HepG2 (cell line): ENCODE data around the gene YWHAB. TPM values are rescaled to one million over a fixed set of nuclear protein-coding genes. Genes with fewer than 3 reads are reported as not detected.

Source experiments
- BORCS8-MEF2B ChIP-seq: sonication (generic); formaldehyde crosslinking; IDR thresholded peaks from 2 replicates; pipeline ENCODE4 v1.8.0; 2022; ENCODE audit warnings: mild to moderate bottlenecking, missing genetic modification reagents
- CEBPG ChIP-seq: IDR thresholded peaks from 2 replicates; pipeline ENCODE4 v1.6.1; 2016
- FLYWCH1 ChIP-seq: sonication (generic); formaldehyde crosslinking; IDR thresholded peaks from 2 replicates; pipeline ENCODE4 v1.8.1; 2023; ENCODE audit warnings: mild to moderate bottlenecking, missing genetic modification reagents
- HOMEZ ChIP-seq: IDR thresholded peaks from 2 replicates; pipeline ENCODE4 v1.6.1; 2016; ENCODE audit warnings: low read depth
- IRF2 ChIP-seq: IDR thresholded peaks from 2 replicates; pipeline ENCODE4 v1.6.1; 2018; ENCODE audit warnings: missing genetic modification reagents, missing compliant biosample characterization
- KDM4B ChIP-seq: sonication (generic); formaldehyde crosslinking; IDR thresholded peaks from 2 replicates; pipeline ENCODE4 v1.4.0; 2020; ENCODE audit warnings: missing genetic modification reagents
- NFAT5 ChIP-seq: sonication (generic); formaldehyde crosslinking; IDR thresholded peaks from 2 replicates; pipeline ENCODE4 v1.4.0; 2020; ENCODE audit warnings: missing genetic modification reagents
- REPIN1 ChIP-seq: sonication (generic); formaldehyde crosslinking; IDR thresholded peaks from 2 replicates; pipeline ENCODE4 v1.8.0; 2022; ENCODE audit warnings: missing genetic modification reagents, low read depth, mild to moderate bottlenecking, borderline replicate concordance
- SP1 ChIP-seq, 2 experiments: fragments of 450-650 bp in 1 of 2; sonication (generic) in 1 of 2; formaldehyde crosslinking in 1 of 2; IDR thresholded peaks; 2 replicates each; pipeline versions ENCODE4 v1.4.0 to v1.6.1; 2016 to 2020; ENCODE audit warnings: missing genetic modification reagents in 1 of 2
- SP5 ChIP-seq: IDR thresholded peaks from 2 replicates; pipeline ENCODE4 v1.6.1; 2016; ENCODE audit warnings: low read depth, borderline replicate concordance
- TAF1 ChIP-seq: sonication (generic); formaldehyde crosslinking; IDR thresholded peaks from 2 replicates; pipeline ENCODE4 v1.4.0; 2020; ENCODE audit warnings: missing genetic modification reagents
- THYN1 ChIP-seq: sonication (generic); formaldehyde crosslinking; IDR thresholded peaks from 2 replicates; pipeline ENCODE4 v1.8.1; 2023; ENCODE audit warnings: low read depth, mild to moderate bottlenecking, moderate library complexity, missing genetic modification reagents, borderline replicate concordance
- U2AF2 ChIP-seq: fragments of 200-400 bp; formaldehyde crosslinking; IDR thresholded peaks from 2 replicates; pipeline ENCODE4 v1.6.1; 2017; ENCODE audit warnings: low read depth, mild to moderate bottlenecking, low read length
- ZNF160 ChIP-seq: sonication (generic); formaldehyde crosslinking; IDR thresholded peaks from 2 replicates; pipeline ENCODE4 v1.8.0; 2022; ENCODE audit warnings: mild to moderate bottlenecking, inconsistent platforms, missing genetic modification reagents
- ZNF180 ChIP-seq: sonication (generic); formaldehyde crosslinking; IDR thresholded peaks from 2 replicates; pipeline ENCODE4 v1.4.0; 2020; ENCODE audit warnings: low read depth, missing genetic modification reagents, borderline replicate concordance
- ZNF329 ChIP-seq: sonication (generic); formaldehyde crosslinking; IDR thresholded peaks from 2 replicates; pipeline ENCODE4 v1.9.0; 2021; ENCODE audit warnings: low read depth, mild to moderate bottlenecking, missing genetic modification reagents
- ZNF350 ChIP-seq: sonication (generic); formaldehyde crosslinking; IDR thresholded peaks from 2 replicates; pipeline ENCODE4 v1.4.0; 2020; ENCODE audit warnings: mild to moderate bottlenecking, low read depth, missing genetic modification reagents, borderline replicate concordance
- ZNF460 ChIP-seq: sonication (generic); formaldehyde crosslinking; IDR thresholded peaks from 2 replicates; pipeline ENCODE4 v1.5.1; 2020; ENCODE audit warnings: missing genetic modification reagents, mild to moderate bottlenecking, borderline replicate concordance
- ZNF605 ChIP-seq: sonication (generic); formaldehyde crosslinking; IDR thresholded peaks from 2 replicates; pipeline ENCODE4 v1.8.0; 2022; ENCODE audit warnings: mild to moderate bottlenecking, missing genetic modification reagents
- ZNF670 ChIP-seq: sonication (generic); formaldehyde crosslinking; IDR thresholded peaks from 2 replicates; pipeline ENCODE4 v1.8.0; 2022; ENCODE audit warnings: mild to moderate bottlenecking, missing genetic modification reagents, borderline replicate concordance
- ZNF7 ChIP-seq: IDR thresholded peaks from 2 replicates; pipeline ENCODE4 v1.6.1; 2016; ENCODE audit warnings: missing biosample characterization, missing genetic modification reagents
- ZNF773 ChIP-seq: sonication (generic); formaldehyde crosslinking; IDR thresholded peaks from 2 replicates; pipeline ENCODE4 v1.4.0; 2020; ENCODE audit warnings: missing genetic modification reagents, borderline replicate concordance
- ZNF790 ChIP-seq: sonication (generic); formaldehyde crosslinking; IDR thresholded peaks from 2 replicates; pipeline ENCODE4 v1.8.0; 2022; ENCODE audit warnings: missing genetic modification reagents, mild to moderate bottlenecking, borderline replicate concordance
- polyA plus RNA-seq, 8 experiments: library from polyadenylated mRNA; depleted of rRNA in 3 of 8; stranded (reverse) in 7 of 8; unstranded in 1 of 8; fragments of >200 nt; fragmentation: Illumina TruSeq in 4 of 8; extraction: Trizol in 4 of 8; gene quantifications; 2 replicates each; pipeline versions ENCODE4 v1.2.1 to v1.2.3, GENCODE V29; 2011 to 2016; ENCODE audit warnings: low read depth in 4 of 8, missing spikeins in 1 of 8, mixed read lengths in 1 of 8; ENCODE audit not compliant: insufficient read depth in 1 of 8
- total RNA-seq, 5 experiments: library from RNA; depleted of rRNA; stranded (reverse); fragments of >200 nt; fragmentation: Illumina TruSeq; extraction: Trizol; gene quantifications; 2 replicates each; pipeline ENCODE4 v1.2.3, GENCODE V29; 2016; ENCODE audit warnings: low read depth in 1 of 5

The YWHAB gene
- total and polyA plus RNA-seq, 2 of the 13 experiments (the other 11 are each of a cell fraction or from before 2014, with no cell fraction given), result 77.2 to 121 TPM

GRCh38 chr20:44909872-44910689 is 24.6 kb downstream of the YWHAB start, which contains the start of gene PABPC1L (continued):
- TF ChIP-seq BORCS8-MEF2B (CRISPR knock-in tag) (peak; percentile 25; the same call in 1 of the 2 replicates), ZNF605 (CRISPR knock-in tag) (no peak), ZNF180 (CRISPR knock-in tag) (peak; percentile 62; the same call in 1 of the 2 replicates), ZNF329 (CRISPR knock-in tag) (0 out of 2 replicates have a peak, but pooled peaks have one; percentile 32), ZNF773 (no peak; the same call in 1 of the 2 replicates), HOMEZ (CRISPR knock-in tag) (no peak), FLYWCH1 (no peak), ZNF460 (CRISPR knock-in tag) (no peak), SP1 (IDR thresholded peaks at IDR 0.05) (no peak), SP1 (CRISPR knock-in tag; IDR thresholded peaks at IDR 0.05) (peak; percentile 83), ZNF790 (CRISPR knock-in tag) (peak; percentile 66; the same call in 1 of the 2 replicates), ZNF160 (CRISPR knock-in tag) (peak; percentile 59; the same call in 1 of the 2 replicates), CEBPG (CRISPR knock-in tag) (no peak), ZNF670 (no peak; the same call in 1 of the 2 replicates), TAF1 (CRISPR knock-in tag) (peak; percentile 84), U2AF2 (no peak), KDM4B (peak; percentile 90; the same call in 1 of the 2 replicates), IRF2 (CRISPR knock-in tag) (peak; percentile 80), ZNF7 (CRISPR knock-in tag) (no peak), REPIN1 (CRISPR knock-in tag) (peak; percentile 58; the same call in 1 of the 2 replicates), THYN1 (CRISPR knock-in tag) (no peak), SP5 (peak; percentile 75), ZNF350 (peak; percentile 49; the same call in 1 of the 2 replicates), NFAT5 (CRISPR knock-in tag) (peak; percentile 76; the same call in 1 of the 2 replicates)
